K562 (cell line): Measurements from ENCODE around the gene PCNX2. TPM values are rescaled to one million over a fixed set of nuclear protein-coding genes. Genes with fewer than 3 reads are reported as not detected.

ENCODE experiments used
- ATAC-seq: fragments of 200-7000 bp; cut with Tn5 transposase; 3 replicates; pipeline ENCODE4 v1.9.1; 2020; ENCODE audit warnings: moderate library complexity
- BruUV-seq: library from RNA; stranded (reverse); fragments of 400-500 nt; replicated peaks from 2 replicates; lab custom pipeline; 2021; lab: Mats Ljungman, UMichigan
- CTCF ChIA-PET: fragments of 300-600 bp; formaldehyde crosslinking; extraction: SDS; loops from one replicate; lab custom pipeline; 2021; ENCODE audit warnings: low intra/inter-chr PET ratio; lab: Yijun Ruan, JAX
- POLR2A ChIA-PET: fragments of 300-600, 350-650 bp; sonication (Branson Sonifier 250); formaldehyde crosslinking; extraction: SDS; loops from one replicate; lab custom pipeline; 2021; ENCODE audit warnings: antibody characterized with exemption, inconsistent platforms; lab: Yijun Ruan, JAX
- DNase-seq, 4 experiments: peaks; one replicate each; pipeline versions ENCODE4 v3.0.0 to v3.0.0-alpha.2; 2011 to 2018; ENCODE audit warnings: low spot score in 3 of 4, mixed read lengths in 3 of 4; ENCODE audit errors: extremely low read depth in 1 of 4
- FAIRE-seq: peaks from 2 replicates; lab custom pipeline; 2011; peaks lifted over from hg19 to GRCh38; lab: Jason Lieb, UNC
- H2AFZ ChIP-seq: 2 replicates; pipeline ENCODE4 v1.6.0; 2011; ENCODE audit warnings: low read depth, low read length, control low read depth, inconsistent platforms
- H3K27ac ChIP-seq: fragments of 200-600 bp; 3 replicates; pipeline ENCODE4 v1.8.0; 2011; ENCODE audit warnings: low read depth, mild to moderate bottlenecking, control low read depth, inconsistent platforms, low read length, moderate library complexity, mixed read lengths; ENCODE audit errors: extremely low read depth
- H3K27me3 ChIP-seq, 2 experiments: fragments of 300-600 bp in 1 of 2; 2 replicates in 1 of 2; 3 replicates in 1 of 2; pipeline versions ENCODE4 v1.6.0 to v1.8.0; 2011; ENCODE audit warnings: inconsistent platforms in 2 of 2, low read length in 2 of 2, mild to moderate bottlenecking in 1 of 2, mixed read lengths in 1 of 2, moderate library complexity in 1 of 2; ENCODE audit not compliant: control insufficient read depth in 2 of 2, insufficient read depth in 2 of 2
- H3K36me3 ChIP-seq: fragments of 300-600 bp; 3 replicates; pipeline ENCODE4 v1.8.0; 2011; ENCODE audit warnings: mild to moderate bottlenecking, low read length, inconsistent platforms; ENCODE audit not compliant: control insufficient read depth, insufficient read depth
- H3K4me1 ChIP-seq, 2 experiments: fragments of 200-600 bp in 1 of 2; replicated peaks in 1 of 2; 2 replicates in 1 of 2; 3 replicates in 1 of 2; pipeline versions ENCODE4 v1.5.1 to v1.8.0; 2011; ENCODE audit warnings: inconsistent platforms in 2 of 2, low read length in 2 of 2, mild to moderate bottlenecking in 1 of 2, mixed read lengths in 1 of 2, moderate library complexity in 1 of 2; ENCODE audit not compliant: control insufficient read depth in 2 of 2, insufficient read depth in 2 of 2
- H3K4me2 ChIP-seq: 2 replicates; pipeline ENCODE4 v1.6.1; 2011; ENCODE audit warnings: low read length, control low read depth, inconsistent platforms, mixed read lengths; ENCODE audit not compliant: insufficient read depth
- H3K4me3 ChIP-seq: fragments of 200-600 bp; sonication (generic), shearing (Covaris generic); 2 replicates; pipeline ENCODE4 v1.5.1; 2016; ENCODE audit warnings: control low read depth, inconsistent platforms
- H3K79me2 ChIP-seq: fragments of 200-600 bp; 3 replicates; pipeline ENCODE4 v1.8.0; 2011; ENCODE audit warnings: low read length, inconsistent platforms; ENCODE audit not compliant: control insufficient read depth, insufficient read depth
- H3K9ac ChIP-seq, 2 experiments: 2 replicates each; pipeline versions ENCODE4 v1.6.0 to v1.6.1; 2011; ENCODE audit warnings: low read depth in 2 of 2, low read length in 2 of 2, control low read depth in 1 of 2, inconsistent platforms in 1 of 2, mild to moderate bottlenecking in 1 of 2, mixed read lengths in 1 of 2; ENCODE audit not compliant: insufficient read depth in 1 of 2
- H3K9me1 ChIP-seq: one replicate; pipeline ENCODE4 v1.6.0; 2011; ENCODE audit warnings: inconsistent platforms, mild to moderate bottlenecking, low read length, moderate library complexity; ENCODE audit not compliant: control insufficient read depth, insufficient read depth
- H3K9me3 ChIP-seq: replicated peaks from 2 replicates; pipeline ENCODE4 v1.5.1; 2011; ENCODE audit warnings: low read depth, low read length, inconsistent platforms; ENCODE audit not compliant: control insufficient read depth, insufficient read depth
- H4K20me1 ChIP-seq: replicated peaks from 2 replicates; pipeline ENCODE4 v1.6.1; 2011; ENCODE audit warnings: low read length, inconsistent platforms, mixed read lengths; ENCODE audit not compliant: control insufficient read depth, insufficient read depth
- BDP1 ChIP-seq: IDR thresholded peaks from 3 replicates; pipeline ENCODE4 v1.6.1; 2011; ENCODE audit not compliant: insufficient read length, insufficient read depth
- WGBS: fragments of 100-300 bp; shearing (Covaris generic); methylation state at CpG from one replicate; pipeline ENCODE4 v1.1.6; 2016; ENCODE audit warnings: low coverage, mixed read lengths; ENCODE audit not compliant: insufficient coverage; ENCODE audit errors: missing lambda C conversion rate; 5-methylcytosine and 5-hydroxymethylcytosine counted together
- in situ Hi-C: fragments of 300-500 bp; cut with MboI; formaldehyde crosslinking; loops from 4 replicates; pipeline ENCODE4 v1.15.0; 2018; ENCODE audit warnings: inconsistent platforms, mixed read lengths
- intact Hi-C: fragments of 100-400 bp; cut with micrococcal nuclease; formaldehyde crosslinking; loops from 2 replicates; pipeline ENCODE4 v1.14.2; 2022
- polyA plus RNA-seq, 8 experiments: library from polyadenylated mRNA; depleted of rRNA in 4 of 8; stranded (reverse) in 5 of 8; unstranded in 3 of 8; fragments of >200 nt; fragmentation: Nextera tagmentation in 2 of 8; fragmentation: Illumina TruSeq in 1 of 8; extraction: Ambion mirVana in 2 of 8; extraction: Trizol in 1 of 8; gene quantifications; 2 replicates each; pipeline versions ENCODE4 v1.2.1 to v1.2.3, GENCODE V29; 2011 to 2014; ENCODE audit warnings: inconsistent platforms in 1 of 8, missing spikeins in 1 of 8
- total RNA-seq, 7 experiments: library from RNA; depleted of rRNA in 6 of 7; stranded (reverse); fragments of >200 nt in 6 of 7; fragmentation: Illumina TruSeq in 2 of 7; extraction: Trizol in 2 of 7; gene quantifications; 2 replicates each; pipeline versions ENCODE4 v1.2.1 to v1.2.3, GENCODE V29; 2011 to 2021; ENCODE audit warnings: low replicate concordance in 1 of 7
- TF ChIP-seq, protein P1 (sequence below): fragments of 200-800 bp; sonication (Bioruptor generic); IDR thresholded peaks from 2 replicates; pipeline ENCODE4 v1.6.1; 2017; ENCODE audit warnings: missing genetic modification characterization, missing compliant biosample characterization

Gene PCNX2
- total and polyA plus RNA-seq, 9 of the 15 experiments (the other 6 are each of a cell fraction or from before 2014, with no cell fraction given): 0.07 to 0.33 TPM; not detected in 7

- TF ChIP-seq, protein P1, sequence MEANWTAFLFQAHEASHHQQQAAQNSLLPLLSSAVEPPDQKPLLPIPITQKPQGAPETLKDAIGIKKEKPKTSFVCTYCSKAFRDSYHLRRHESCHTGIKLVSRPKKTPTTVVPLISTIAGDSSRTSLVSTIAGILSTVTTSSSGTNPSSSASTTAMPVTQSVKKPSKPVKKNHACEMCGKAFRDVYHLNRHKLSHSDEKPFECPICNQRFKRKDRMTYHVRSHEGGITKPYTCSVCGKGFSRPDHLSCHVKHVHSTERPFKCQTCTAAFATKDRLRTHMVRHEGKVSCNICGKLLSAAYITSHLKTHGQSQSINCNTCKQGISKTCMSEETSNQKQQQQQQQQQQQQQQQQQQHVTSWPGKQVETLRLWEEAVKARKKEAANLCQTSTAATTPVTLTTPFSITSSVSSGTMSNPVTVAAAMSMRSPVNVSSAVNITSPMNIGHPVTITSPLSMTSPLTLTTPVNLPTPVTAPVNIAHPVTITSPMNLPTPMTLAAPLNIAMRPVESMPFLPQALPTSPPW: peak; percentile 41; the same call in 1 of the 2 replicates
These were observed 289.8 kb downstream of the PCNX2 start (continued) for GRCh38 chr1:233005703-233006102.

GRCh38 chr1:233005156-233005555 lies 290.4 kb downstream of the PCNX2 start:
- POLR2A ChIA-PET: interaction anchor here (0.6 to 2.0 kb wide), 3 partner anchors 10 to 256 kb away, joined by 3 to 4 read pairs (median 3); no protein-coding TSS in a partner anchor
- WGBS: 11% methylated on average over 5 of the region's 5 CpGs
- H4K20me1 ChIP-seq: no peaks in the 10 kb centered on the region
- no peak overlapping the region for H3K4me2 ChIP-seq
- no peak for TF ChIP-seq BDP1
- ATAC-seq: no peak
- H3K36me3 ChIP-seq: no peaks in the 10 kb centered on the region
- no peaks in the 10 kb centered on the region for H3K9me1 ChIP-seq
- H3K9me3 ChIP-seq: no peaks in the 10 kb centered on the region
- intact Hi-C loops (no loop called here), in situ Hi-C loops (no loop called here)
- H3K27me3 ChIP-seq: peaks cover 6 to 34% of the 10 kb centered on the region in 2 experiments; a peak in 3 of 5 replicates
- no peak overlapping the region for H3K4me3 ChIP-seq
- no peaks in the 10 kb centered on the region; a peak in 2 of 5 replicates for H3K4me1 ChIP-seq
- H3K79me2 ChIP-seq: no peaks in the 10 kb centered on the region
- no peak overlapping the region for H3K27ac ChIP-seq
- BruUV-seq: no TSS peak
- no peak for DNase-seq
- FAIRE-seq: no peak
- H2AFZ ChIP-seq: no peak overlapping the region
- H3K9ac ChIP-seq: no peak overlapping the region
- CTCF ChIA-PET: no interaction called here
